Right lobe of liver (tissue), 6 donors: ENCODE measurements around the gene RBM8A. TPM values are rescaled to one million over a fixed set of nuclear protein-coding genes. Genes with fewer than 3 reads are reported as not detected.

Source experiments
- ATAC-seq, 4 donors: fragments of 200-7000 bp; cut with Tn5 transposase; one replicate each; pipeline ENCODE4 v1.9.1; 2020; ENCODE audit warnings: mild to moderate bottlenecking in 4 of 4, moderate library complexity in 4 of 4
- DNase-seq, 3 donors: peaks; one replicate each; pipeline ENCODE4 v3.0.0-alpha.2; 2020
- H3K27ac ChIP-seq, 3 donors: fragments of 200-600 bp; one replicate each; pipeline ENCODE4 v1.8.0; 2022
- H3K27me3 ChIP-seq, 2 donors: fragments of 200-600 bp; one replicate each; pipeline ENCODE4 v1.8.0; 2022
- H3K36me3 ChIP-seq, 4 donors: fragments of 200-600 bp; sonication (generic) in 1 of 4; one replicate each; pipeline versions ENCODE4 v1.5.1 to v1.8.0; 2017 to 2022; ENCODE audit warnings: control low read depth in 1 of 4
- H3K4me1 ChIP-seq, 4 donors: fragments of 200-600 bp; sonication (generic) in 1 of 4; one replicate each; pipeline versions ENCODE4 v1.5.1 to v1.8.0; 2017 to 2022; ENCODE audit warnings: control low read depth in 1 of 4
- H3K4me3 ChIP-seq, 3 donors: fragments of 200-600 bp; one replicate each; pipeline ENCODE4 v1.8.0; 2022
- H3K9me3 ChIP-seq, 4 donors: fragments of 200-600 bp; sonication (generic) in 1 of 4; one replicate each; pipeline versions ENCODE4 v1.5.1 to v1.8.0; 2017 to 2022; ENCODE audit warnings: control low read depth in 1 of 4
- CTCF ChIP-seq, 4 donors: fragments of 200-600 bp in 3 of 4; fragments of 450-650 bp in 1 of 4; IDR thresholded peaks; one replicate each; pipeline versions ENCODE4 v1.5.1 to v1.8.0; 2016 to 2022; ENCODE audit warnings: antibody characterized with exemption in 4 of 4, mild to moderate bottlenecking in 2 of 4
- POLR2A ChIP-seq: fragments of 450-650 bp; IDR thresholded peaks from one replicate; pipeline ENCODE4 v1.6.1; 2017; ENCODE audit warnings: antibody characterized with exemption, mild to moderate bottlenecking
- WGBS: methylation state at CpG from one replicate; pipeline ENCODE4 v1.1.6; 2018; ENCODE audit warnings: low coverage, low lambda C conversion rate; ENCODE audit not compliant: insufficient coverage; ENCODE audit errors: missing lambda C conversion rate; 5-methylcytosine and 5-hydroxymethylcytosine counted together
- intact Hi-C, 2 donors: fragments of 100-400 bp; cut with DNase I; formaldehyde crosslinking; loops; one replicate each; pipeline versions ENCODE4 v1.11.2 to v1.14.1; 2022
- total RNA-seq, 6 experiments: library from RNA; depleted of rRNA in 2 of 6; stranded (reverse); fragments of >200 nt in 2 of 6; fragmentation: NEBNext Ultra II Directional in 3 of 6; extraction: Animal tissue kit (Norgen Biotek cat#: 25700) in 3 of 6; gene quantifications; one replicate each; pipeline versions ENCODE4 v1.1.0 to v1.2.4, GENCODE V29; 2016 to 2023
- donor health status: DM: no; HTN: yes; CAD: no.
- donor health status: DM: no; HTN: no; CAD: no.
- donor health status: DM: no; HTN: no; CAD: no.
- donor health status: DM: no; HTN: yes; CAD: no.
- donor health status: DM: no; HTN: yes; CAD: no.

The RBM8A gene
- total RNA-seq, 6 experiments from 2014 or later: 41.1 to 68.4 (median 56.3) TPM

- 28% methylated on average over 7 of the region's 7 CpGs for WGBS
- H3K4me3 ChIP-seq: no peak overlapping the region
- TF ChIP-seq POLR2A: peak; percentile 33
- TF ChIP-seq CTCF (IDR thresholded peaks at IDR 0.05): no peak
- intact Hi-C loops: no loop called here
- H3K9me3 ChIP-seq: no peaks in the 10 kb centered on the region
- peak overlapping the region in 2 of 3 donors; percentile 49 to 54 for H3K27ac ChIP-seq
- no peaks in the 10 kb centered on the region for H3K36me3 ChIP-seq
- peaks cover 0 to 10% (median 4%) of the 10 kb centered on the region in 4 donors for H3K4me1 ChIP-seq
- ATAC-seq (peak; percentile 82 to 92 (median 86)), DNase-seq (peak; percentile 51 to 85 (median 75))
- H3K27me3 ChIP-seq: no peaks in the 10 kb centered on the region
Measured at GRCh38 chr1:145972580-145972979, 45.3 kb upstream of the RBM8A start.

- intact Hi-C loops: no loop called here
- peaks cover 0 to 18% (median 2%) of the 10 kb centered on the region in 4 donors for H3K4me1 ChIP-seq
- DNase-seq: no peak
- no peak overlapping the region for H3K27ac ChIP-seq
- H3K36me3 ChIP-seq: no peaks in the 10 kb centered on the region
- no peak for TF ChIP-seq POLR2A
- 94% methylated on average over 2 of the region's 2 CpGs for WGBS
- ATAC-seq: no peak
- H3K4me3 ChIP-seq: no peak overlapping the region
- no peaks in the 10 kb centered on the region for H3K27me3 ChIP-seq
- no peaks in the 10 kb centered on the region for H3K9me3 ChIP-seq
Measured at GRCh38 chr1:145967288-145967687, 40.0 kb upstream of the RBM8A start.

- H3K4me1 ChIP-seq: peaks cover 0 to 30% (median 7%) of the 10 kb centered on the region in 4 donors
- DNase-seq (no peak), ATAC-seq (no peak)
- peak overlapping the region; percentile 59 to 79 (median 74) for H3K27ac ChIP-seq
- no peak for TF ChIP-seq CTCF (IDR thresholded peaks at IDR 0.05)
- TF ChIP-seq POLR2A: no peak
- no peaks in the 10 kb centered on the region for H3K9me3 ChIP-seq
- WGBS: 0% methylated on average over 5 of the region's 5 CpGs
- no peaks in the 10 kb centered on the region for H3K27me3 ChIP-seq
- intact Hi-C loops: no loop called here
- no peaks in the 10 kb centered on the region for H3K36me3 ChIP-seq
- H3K4me3 ChIP-seq: peak overlapping the region; percentile 62 to 74 (median 63)
Measured at GRCh38 chr1:145965119-145965744, 37.9 kb upstream of the RBM8A start.

- intact Hi-C loops: no loop called here
- under 1% methylated on average over 26 of the region's 37 CpGs for WGBS
- H3K4me3 ChIP-seq: peak within 1 kb of the TSS; percentile 62 to 74 (median 63)
Measured at GRCh38 chr1:145964328-145965118, 37.2 kb upstream of the RBM8A start, which contains the start of the genes ANKRD34A and POLR3GL. Gene ANKRD34A, minus strand, starts transcription at chr1:145964575. Its CDS starts 2,816 bp downstream, at chr1:145961759. Gene POLR3GL, plus strand, starts transcription at chr1:145964690. Its CDS starts 10,176 bp downstream, at chr1:145974866.

More at GRCh38 chr1:145964328-145965118, 37.2 kb upstream of the RBM8A start, which contains the start of the genes ANKRD34A and POLR3GL:
- H3K36me3 ChIP-seq: no peaks in the 10 kb centered on the region
- no peaks in the 10 kb centered on the region for H3K9me3 ChIP-seq
- H3K27me3 ChIP-seq: no peaks in the 10 kb centered on the region
- TF ChIP-seq CTCF (IDR thresholded peaks at IDR 0.05) (no peak), POLR2A (peak; percentile 88)
- H3K4me1 ChIP-seq: peaks cover 0 to 30% (median 7%) of the 10 kb centered on the region in 4 donors
- peak within 1 kb of the TSS; percentile 59 to 79 (median 74) for H3K27ac ChIP-seq
- peak; percentile 95 to 97 (median 97) for DNase-seq
- ATAC-seq: peak; percentile 85 to 91 (median 88)
